ENCODE results near the gene PTPRD.

Gene PTPRD

GRCh38 chr9:9246726-9247125 lies 1366.1 kb downstream of the PTPRD start:
- no peaks in the 10 kb centered on the region for H3F3A ChIP-seq (ENCODE audit: low read depth)
- TF ChIP-seq, protein P1, sequence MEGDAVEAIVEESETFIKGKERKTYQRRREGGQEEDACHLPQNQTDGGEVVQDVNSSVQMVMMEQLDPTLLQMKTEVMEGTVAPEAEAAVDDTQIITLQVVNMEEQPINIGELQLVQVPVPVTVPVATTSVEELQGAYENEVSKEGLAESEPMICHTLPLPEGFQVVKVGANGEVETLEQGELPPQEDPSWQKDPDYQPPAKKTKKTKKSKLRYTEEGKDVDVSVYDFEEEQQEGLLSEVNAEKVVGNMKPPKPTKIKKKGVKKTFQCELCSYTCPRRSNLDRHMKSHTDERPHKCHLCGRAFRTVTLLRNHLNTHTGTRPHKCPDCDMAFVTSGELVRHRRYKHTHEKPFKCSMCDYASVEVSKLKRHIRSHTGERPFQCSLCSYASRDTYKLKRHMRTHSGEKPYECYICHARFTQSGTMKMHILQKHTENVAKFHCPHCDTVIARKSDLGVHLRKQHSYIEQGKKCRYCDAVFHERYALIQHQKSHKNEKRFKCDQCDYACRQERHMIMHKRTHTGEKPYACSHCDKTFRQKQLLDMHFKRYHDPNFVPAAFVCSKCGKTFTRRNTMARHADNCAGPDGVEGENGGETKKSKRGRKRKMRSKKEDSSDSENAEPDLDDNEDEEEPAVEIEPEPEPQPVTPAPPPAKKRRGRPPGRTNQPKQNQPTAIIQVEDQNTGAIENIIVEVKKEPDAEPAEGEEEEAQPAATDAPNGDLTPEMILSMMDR (conservative IDR thresholded peaks at IDR 0.05; ENCODE audit: low read length), result no peak
- no peaks in the 10 kb centered on the region for H3K27me3 ChIP-seq (ENCODE audit: insufficient read depth, low read length, poor library complexity, severe bottlenecking)
- no peaks in the 10 kb centered on the region for H4K20me1 ChIP-seq (ENCODE audit: insufficient read depth, low read length, poor library complexity, severe bottlenecking)
- H3K79me2 ChIP-seq (ENCODE audit: insufficient read depth, low read length), result no peaks in the 10 kb centered on the region
- H3K9ac ChIP-seq (ENCODE audit: low read depth, low read length, poor library complexity, severe bottlenecking), result no peak overlapping the region
- no peak overlapping the region for H3K4me3 ChIP-seq (ENCODE audit: low read length, poor library complexity, severe bottlenecking)
- no peaks in the 10 kb centered on the region for H3K9me3 ChIP-seq (ENCODE audit: insufficient read depth, low read depth, low read length)
- H3K36me3 ChIP-seq (ENCODE audit: insufficient read depth, low read length), result no peaks in the 10 kb centered on the region
- no peak overlapping the region for H2AFZ ChIP-seq (ENCODE audit: low read length)
- no peak overlapping the region for H3K4me2 ChIP-seq (ENCODE audit: low read depth, low read length, poor library complexity, severe bottlenecking)
- H3K4me1 ChIP-seq (ENCODE audit: insufficient read depth, low read length, poor library complexity, severe bottlenecking), result no peaks in the 10 kb centered on the region
- no peaks in the 10 kb centered on the region for H3K9me2 ChIP-seq (replicated peaks; ENCODE audit: low read depth, low read length)

- H3K79me2 ChIP-seq (ENCODE audit: insufficient read depth, low read length), result no peaks in the 10 kb centered on the region
- no peak overlapping the region for H3K4me2 ChIP-seq (ENCODE audit: low read depth, low read length, poor library complexity, severe bottlenecking)
- H2AFZ ChIP-seq (ENCODE audit: low read length), result no peak overlapping the region
- H4K20me1 ChIP-seq (ENCODE audit: insufficient read depth, low read length, poor library complexity, severe bottlenecking), result no peaks in the 10 kb centered on the region
- no peak overlapping the region for H3K4me3 ChIP-seq (ENCODE audit: low read length, poor library complexity, severe bottlenecking)
- H3K27me3 ChIP-seq (ENCODE audit: insufficient read depth, low read length, poor library complexity, severe bottlenecking), result no peaks in the 10 kb centered on the region
- H3K9me2 ChIP-seq (replicated peaks; ENCODE audit: low read depth, low read length), result no peaks in the 10 kb centered on the region
- TF ChIP-seq EZH2phosphoT487 (IDR thresholded peaks at IDR 0.05; ENCODE audit: borderline replicate concordance), result no peak
- TF ChIP-seq, protein P1 (conservative IDR thresholded peaks at IDR 0.05; ENCODE audit: low read length), result no peak
- no peaks in the 10 kb centered on the region for H3K36me3 ChIP-seq (ENCODE audit: insufficient read depth, low read length)
- no peak overlapping the region for H3K9ac ChIP-seq (ENCODE audit: low read depth, low read length, poor library complexity, severe bottlenecking)
- no peaks in the 10 kb centered on the region for H3K9me3 ChIP-seq (ENCODE audit: insufficient read depth, low read depth, low read length)
- H3K4me1 ChIP-seq (ENCODE audit: insufficient read depth, low read length, poor library complexity, severe bottlenecking), result no peaks in the 10 kb centered on the region
- H3F3A ChIP-seq (ENCODE audit: low read depth), result no peaks in the 10 kb centered on the region
Observed at GRCh38 chr9:9231946-9232345, 1380.9 kb downstream of the PTPRD start.

DNA sequence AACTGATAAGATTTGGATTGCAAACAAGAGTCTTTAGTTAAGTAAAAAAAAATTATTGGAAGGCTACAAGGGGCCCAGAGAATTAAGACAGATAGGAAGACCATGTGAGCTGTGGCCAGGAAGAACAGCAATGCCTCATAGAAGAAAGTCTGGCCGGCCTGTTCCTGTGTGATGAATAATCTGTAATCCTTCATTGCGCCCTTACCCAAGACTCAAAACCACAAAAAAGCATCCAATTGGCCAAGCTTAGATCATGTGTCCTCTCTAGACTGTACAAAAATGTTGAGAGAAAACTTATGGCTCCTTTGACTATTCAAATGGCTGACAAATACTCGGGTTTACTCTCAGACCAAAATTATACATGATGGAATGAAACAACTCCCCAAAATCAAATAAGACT lies 1383.5 kb downstream of the PTPRD start:
- no peaks in the 10 kb centered on the region for H3K27me3 ChIP-seq (ENCODE audit: insufficient read depth, low read length, poor library complexity, severe bottlenecking)
- no peak overlapping the region for H3K9ac ChIP-seq (ENCODE audit: low read depth, low read length, poor library complexity, severe bottlenecking)
- H3K4me2 ChIP-seq (ENCODE audit: low read depth, low read length, poor library complexity, severe bottlenecking), result no peak overlapping the region
- no peaks in the 10 kb centered on the region for H3K4me1 ChIP-seq (ENCODE audit: insufficient read depth, low read length, poor library complexity, severe bottlenecking)
- no peaks in the 10 kb centered on the region for H3F3A ChIP-seq (ENCODE audit: low read depth)
- H3K9me3 ChIP-seq (ENCODE audit: insufficient read depth, low read depth, low read length), result no peaks in the 10 kb centered on the region
- H3K79me2 ChIP-seq (ENCODE audit: insufficient read depth, low read length), result no peaks in the 10 kb centered on the region
- no peak overlapping the region for H3K4me3 ChIP-seq (ENCODE audit: low read length, poor library complexity, severe bottlenecking)
- no peak overlapping the region for H2AFZ ChIP-seq (ENCODE audit: low read length)
- no peaks in the 10 kb centered on the region for H3K9me2 ChIP-seq (replicated peaks; ENCODE audit: low read depth, low read length)
- no peaks in the 10 kb centered on the region for H4K20me1 ChIP-seq (ENCODE audit: insufficient read depth, low read length, poor library complexity, severe bottlenecking)
- H3K36me3 ChIP-seq (ENCODE audit: insufficient read depth, low read length), result no peaks in the 10 kb centered on the region
- TF ChIP-seq, protein P1 (conservative IDR thresholded peaks at IDR 0.05; ENCODE audit: low read length), result no peak
- no peak for TF ChIP-seq EZH2phosphoT487 (IDR thresholded peaks at IDR 0.05; ENCODE audit: borderline replicate concordance)

Data from Loucy (cell line).